Loucy (cell line): Measurements from ENCODE around the gene FGGY.

Source experiments
- CTCF ChIP-seq: fragments of 200-600 bp; sonication (generic); conservative IDR thresholded peaks from 2 replicates; pipeline ENCODE4 v1.5.1; 2014; ENCODE audit warnings: mild to moderate bottlenecking, antibody characterized with exemption, low read length
- EZH2phosphoT487 ChIP-seq: fragments of 200-600 bp; IDR thresholded peaks from 2 replicates; pipeline ENCODE4 v1.6.1; 2018; ENCODE audit warnings: antibody characterized with exemption, mild to moderate bottlenecking, moderate library complexity, borderline replicate concordance

- no peak for TF ChIP-seq CTCF
- TF ChIP-seq EZH2phosphoT487, result no peak
Observed at GRCh38 chr1:59763418-59763817, 466.5 kb downstream of the FGGY start.
